HFF-Myc (cell line): ENCODE results near the gene FBXW9.
"Not testable (repeated sequence)": the region's sequence is repeated elsewhere in the genome, so short reads cannot be mapped to it uniquely, and the experiment has no call there.

Source experiments
- DNase-seq: peaks from one replicate; pipeline ENCODE4 v3.0.0-alpha.2; 2011; ENCODE audit warnings: low read depth; ENCODE audit errors: extremely low read depth
- H3K4me3 ChIP-seq: replicated peaks from 2 replicates; pipeline ENCODE4 v1.5.1; 2011; ENCODE audit warnings: low read depth, mild to moderate bottlenecking, control low read depth, low read length
- TF ChIP-seq, protein P1 (sequence below): IDR thresholded peaks from 2 replicates; pipeline ENCODE4 v1.5.1; 2012; ENCODE audit warnings: mild to moderate bottlenecking, low read depth, low read length, control low read depth; ENCODE audit errors: missing control alignments

Gene FBXW9

DNA sequence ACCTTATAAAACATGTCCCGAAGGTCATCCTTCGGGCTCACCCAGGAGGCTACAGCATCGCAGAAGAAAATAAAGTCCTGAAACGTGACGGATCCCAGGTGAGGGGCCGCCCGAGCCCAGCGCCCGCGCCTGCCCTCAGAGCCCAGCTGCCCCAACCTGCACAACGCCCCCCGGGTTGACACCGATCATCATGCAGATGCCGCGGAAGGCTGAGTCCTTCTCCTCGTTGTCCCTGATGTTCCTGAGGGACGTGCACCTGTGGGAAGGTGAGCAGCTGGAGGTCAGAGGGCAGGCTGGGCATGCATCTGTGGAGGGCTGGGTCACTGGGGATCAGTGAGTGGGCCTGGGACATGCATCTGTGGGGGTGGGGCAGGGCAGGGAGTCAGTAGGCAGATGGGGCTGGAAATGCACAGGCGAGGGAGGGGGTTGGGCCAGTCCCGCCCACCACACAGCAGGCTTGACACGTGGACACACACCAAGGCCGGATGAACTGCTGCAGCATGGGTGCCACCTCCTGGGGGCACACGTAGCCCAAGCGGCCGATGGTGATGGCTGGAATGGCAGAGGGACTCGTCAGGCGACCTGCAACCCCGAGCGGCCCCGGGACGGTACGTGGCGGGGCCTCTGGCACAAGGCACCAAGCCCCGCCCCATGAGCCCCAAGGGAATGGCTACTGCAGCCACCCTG lies 5.3 kb upstream of the FBXW9 start:
- TF ChIP-seq, protein P1, sequence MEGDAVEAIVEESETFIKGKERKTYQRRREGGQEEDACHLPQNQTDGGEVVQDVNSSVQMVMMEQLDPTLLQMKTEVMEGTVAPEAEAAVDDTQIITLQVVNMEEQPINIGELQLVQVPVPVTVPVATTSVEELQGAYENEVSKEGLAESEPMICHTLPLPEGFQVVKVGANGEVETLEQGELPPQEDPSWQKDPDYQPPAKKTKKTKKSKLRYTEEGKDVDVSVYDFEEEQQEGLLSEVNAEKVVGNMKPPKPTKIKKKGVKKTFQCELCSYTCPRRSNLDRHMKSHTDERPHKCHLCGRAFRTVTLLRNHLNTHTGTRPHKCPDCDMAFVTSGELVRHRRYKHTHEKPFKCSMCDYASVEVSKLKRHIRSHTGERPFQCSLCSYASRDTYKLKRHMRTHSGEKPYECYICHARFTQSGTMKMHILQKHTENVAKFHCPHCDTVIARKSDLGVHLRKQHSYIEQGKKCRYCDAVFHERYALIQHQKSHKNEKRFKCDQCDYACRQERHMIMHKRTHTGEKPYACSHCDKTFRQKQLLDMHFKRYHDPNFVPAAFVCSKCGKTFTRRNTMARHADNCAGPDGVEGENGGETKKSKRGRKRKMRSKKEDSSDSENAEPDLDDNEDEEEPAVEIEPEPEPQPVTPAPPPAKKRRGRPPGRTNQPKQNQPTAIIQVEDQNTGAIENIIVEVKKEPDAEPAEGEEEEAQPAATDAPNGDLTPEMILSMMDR = no peak
- no peak overlapping the region for H3K4me3 ChIP-seq
- no peak for DNase-seq

DNA sequence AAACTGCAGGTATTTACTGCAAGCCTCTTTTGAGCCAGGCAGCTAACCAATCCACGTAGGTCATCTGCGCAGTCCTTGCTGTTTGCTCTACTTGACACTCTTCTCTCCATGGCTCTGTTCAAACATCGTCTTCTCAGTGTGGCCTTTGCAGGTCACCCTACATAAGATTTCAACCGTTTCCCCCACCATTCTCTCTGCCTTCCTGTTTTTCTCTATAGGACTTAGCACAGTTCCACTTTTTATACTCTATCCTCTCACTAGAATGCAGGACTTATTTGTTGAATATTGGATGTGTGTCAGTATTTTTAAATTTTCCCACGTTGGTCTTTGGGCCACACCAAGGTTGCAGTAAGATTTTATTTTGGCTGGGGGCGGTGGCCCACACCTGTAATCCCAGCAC lies 1.7 kb upstream of the FBXW9 start:
- no peak for DNase-seq
- no peak overlapping the region for H3K4me3 ChIP-seq
- TF ChIP-seq, protein P1 = no peak

DNA sequence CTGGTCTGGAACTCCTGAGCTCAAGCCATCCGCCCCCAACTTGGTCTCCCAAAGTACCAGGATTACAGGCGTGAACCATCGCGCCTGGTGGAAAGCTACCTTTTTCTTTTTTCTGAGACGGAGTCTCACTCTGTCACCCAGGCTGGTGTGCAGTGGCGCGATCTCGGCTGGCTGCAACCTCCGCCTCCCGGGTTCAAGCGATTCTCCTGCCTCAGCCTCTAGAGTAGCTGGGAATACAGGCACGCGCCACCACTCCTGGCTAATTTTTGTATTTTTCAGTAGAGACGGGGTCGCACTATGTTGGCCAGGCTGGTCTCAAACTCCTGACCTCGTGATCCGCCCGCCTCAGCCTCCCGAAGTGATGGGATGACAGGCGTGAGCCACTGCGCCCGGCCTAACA lies 994 bp upstream of the FBXW9 start:
- not testable (repeated sequence) for DNase-seq
- peak overlapping the region; percentile 84 for H3K4me3 ChIP-seq

DNA sequence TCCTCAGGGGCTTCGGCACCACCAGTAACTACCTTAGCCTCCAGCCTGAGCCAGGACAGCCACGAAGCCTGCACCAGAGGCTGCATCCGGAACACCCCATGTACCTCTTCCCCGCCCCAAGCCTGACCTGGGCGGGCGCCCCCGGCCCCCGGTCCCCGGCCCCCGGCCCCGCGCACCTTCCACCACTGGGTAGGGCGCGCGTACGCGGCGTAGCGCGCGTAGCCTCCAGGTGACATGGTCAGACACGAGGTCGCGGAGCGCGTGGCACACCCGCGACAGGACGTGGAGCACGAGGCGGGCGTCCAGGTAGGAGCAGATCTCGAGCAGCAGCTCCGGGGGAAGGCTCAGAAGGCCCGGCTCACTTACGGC lies 450 bp downstream of the FBXW9 start:
- peak overlapping the region; percentile 84 for H3K4me3 ChIP-seq
- TF ChIP-seq, protein P1 = no peak
- DNase-seq = no peak

DNA sequence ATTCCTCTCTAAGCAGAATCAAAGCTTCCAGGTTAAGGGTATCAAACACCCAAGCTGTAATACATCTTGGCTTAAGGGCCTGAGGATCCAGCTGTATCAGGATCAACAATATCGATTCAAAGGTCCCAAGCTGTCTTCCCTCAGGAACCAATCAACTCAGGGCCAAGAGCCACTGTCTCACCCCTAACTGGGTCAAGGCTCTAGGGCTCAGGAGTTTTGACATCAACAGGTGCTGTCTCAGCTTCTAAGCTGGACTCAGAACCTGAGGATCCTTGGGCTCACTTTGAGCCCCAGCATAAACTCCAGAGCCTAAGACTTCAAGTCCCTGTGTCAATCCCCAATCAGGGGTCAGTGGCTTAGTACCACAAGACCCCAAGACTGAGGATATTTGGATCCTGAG lies 917 bp downstream of the FBXW9 start:
- TF ChIP-seq, protein P1 = no peak
- DNase-seq = no peak
- peak overlapping the region; percentile 84 for H3K4me3 ChIP-seq

DNA sequence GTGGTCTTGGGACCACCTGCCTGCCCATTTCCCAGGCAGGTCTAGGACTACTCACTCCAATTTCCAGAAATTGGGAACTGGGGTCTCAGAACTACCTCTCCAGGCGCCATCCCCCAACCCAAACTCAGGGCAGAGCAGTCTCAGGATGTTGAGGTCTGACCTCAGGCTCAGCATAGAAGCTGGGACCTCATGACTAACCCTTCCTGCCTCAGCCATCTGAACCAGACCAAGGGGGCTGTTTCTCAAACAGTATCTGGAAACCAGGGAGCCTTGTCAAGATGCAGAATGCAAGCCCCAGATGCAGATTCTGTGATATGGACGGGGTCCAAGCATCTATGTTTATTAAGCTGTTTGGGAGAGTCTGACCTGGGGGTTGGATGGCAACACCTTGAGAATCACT lies 1.3 kb downstream of the FBXW9 start:
- TF ChIP-seq, protein P1 = no peak
- H3K4me3 ChIP-seq = peak overlapping the region; percentile 84

DNA sequence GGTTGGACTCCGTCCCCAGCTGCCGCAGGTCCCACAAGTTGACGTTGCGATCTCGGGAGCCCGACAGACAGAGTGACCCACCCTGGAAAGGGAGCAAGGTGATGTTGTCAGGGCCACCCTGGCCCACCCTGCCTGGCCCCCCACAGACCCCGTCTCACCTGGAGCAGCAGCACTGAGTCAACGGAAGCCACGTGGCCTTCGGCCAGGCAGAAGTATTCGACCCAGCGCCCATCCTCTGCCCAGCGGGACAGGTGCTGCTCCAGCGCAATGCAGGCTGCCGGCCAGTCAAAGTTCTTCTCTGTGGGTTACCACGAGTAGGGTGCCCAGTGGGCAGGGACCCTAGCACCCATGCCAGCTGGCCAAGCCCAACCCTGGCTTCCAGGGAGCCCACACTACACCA lies 1.8 kb downstream of the FBXW9 start:
- DNase-seq = no peak
- H3K4me3 ChIP-seq = no peak overlapping the region
- TF ChIP-seq, protein P1 = no peak

More for the DNA sequence above, 1.3 kb downstream of the FBXW9 start:
- DNase-seq = no peak
